HepG2 (cell line): Measurements from ENCODE around the gene PDLIM7. TPM values are rescaled to one million over a fixed set of nuclear protein-coding genes. Genes with fewer than 3 reads are reported as not detected.
A peak's percentile ranks its signal among the peaks of the same experiment; 100 is the strongest.

Experiments used
- E2F2 ChIP-seq: sonication (generic); formaldehyde crosslinking; IDR thresholded peaks from 2 replicates; pipeline ENCODE4 v1.4.0; 2020; ENCODE audit warnings: missing genetic modification reagents, borderline replicate concordance
- FOXA3 ChIP-seq: IDR thresholded peaks from 2 replicates; pipeline ENCODE4 v1.6.1; 2016; ENCODE audit warnings: missing genetic modification reagents, missing compliant biosample characterization
- KDM4B ChIP-seq: sonication (generic); formaldehyde crosslinking; IDR thresholded peaks from 2 replicates; pipeline ENCODE4 v1.4.0; 2020; ENCODE audit warnings: missing genetic modification reagents
- KDM5A ChIP-seq: fragments of 200-600 bp; sonication (generic); IDR thresholded peaks from 2 replicates; pipeline ENCODE4 v1.7.0; 2018; ENCODE audit warnings: antibody characterized with exemption, mild to moderate bottlenecking, low read length, borderline replicate concordance
- PHF8 ChIP-seq: sonication (generic); formaldehyde crosslinking; IDR thresholded peaks from 2 replicates; pipeline ENCODE4 v1.5.0; 2020; ENCODE audit warnings: missing genetic modification reagents
- RNF2 ChIP-seq: fragments of 450-650 bp; conservative IDR thresholded peaks from 2 replicates; pipeline ENCODE4 v1.6.1; 2016; ENCODE audit warnings: low read depth
- SOX13 ChIP-seq, 3 experiments: fragments of 450-650 bp in 1 of 3; sonication (generic) in 1 of 3; formaldehyde crosslinking in 1 of 3; IDR thresholded peaks in 2 of 3; conservative IDR thresholded peaks in 1 of 3; 2 replicates each; pipeline versions ENCODE4 v1.5.0 to v1.6.1; 2016 to 2020; ENCODE audit warnings: antibody characterized with exemption in 1 of 3, mild to moderate bottlenecking in 1 of 3, missing compliant biosample characterization in 1 of 3, missing genetic modification reagents in 1 of 3, moderate library complexity in 1 of 3
- TBX2 ChIP-seq: sonication (generic); formaldehyde crosslinking; IDR thresholded peaks from 2 replicates; pipeline ENCODE4 v1.5.0; 2020; ENCODE audit warnings: missing genetic modification reagents, mild to moderate bottlenecking, borderline replicate concordance
- ZHX2 ChIP-seq, 2 experiments: sonication (generic) in 1 of 2; formaldehyde crosslinking in 1 of 2; IDR thresholded peaks; 2 replicates each; pipeline versions ENCODE4 v1.6.1 to v1.9.0; 2014 to 2022; ENCODE audit warnings: antibody characterized with exemption in 1 of 2, borderline replicate concordance in 1 of 2, inconsistent platforms in 1 of 2, low read depth in 1 of 2, missing genetic modification reagents in 1 of 2
- ZKSCAN8 ChIP-seq: IDR thresholded peaks from 2 replicates; pipeline ENCODE4 v1.6.1; 2016; ENCODE audit warnings: borderline replicate concordance, missing genetic modification reagents, missing compliant biosample characterization
- ZNF557 ChIP-seq: sonication (generic); formaldehyde crosslinking; IDR thresholded peaks from 2 replicates; pipeline ENCODE4 v1.4.0; 2020; ENCODE audit warnings: missing genetic modification reagents
- ZNF598 ChIP-seq: sonication (generic); formaldehyde crosslinking; IDR thresholded peaks from 2 replicates; pipeline ENCODE4 v1.5.1; 2020; ENCODE audit warnings: mild to moderate bottlenecking, missing genetic modification reagents, borderline replicate concordance
- ZNF629 ChIP-seq: sonication (generic); formaldehyde crosslinking; conservative IDR thresholded peaks from 2 replicates; pipeline ENCODE4 v1.5.0; 2020; ENCODE audit warnings: missing genetic modification reagents
- ZNF703 ChIP-seq: sonication (generic); formaldehyde crosslinking; IDR thresholded peaks from 2 replicates; pipeline ENCODE4 v1.5.1; 2020; ENCODE audit warnings: missing genetic modification reagents, mild to moderate bottlenecking, moderate library complexity, borderline replicate concordance
- ZNF816 ChIP-seq: sonication (generic); formaldehyde crosslinking; IDR thresholded peaks from 2 replicates; pipeline ENCODE4 v1.8.0; 2022; ENCODE audit warnings: missing genetic modification reagents, mild to moderate bottlenecking, borderline replicate concordance
- ZSCAN5A ChIP-seq: sonication (generic); formaldehyde crosslinking; IDR thresholded peaks from 2 replicates; pipeline ENCODE4 v1.8.0; 2022; ENCODE audit warnings: mild to moderate bottlenecking, missing genetic modification reagents, borderline replicate concordance
- polyA plus RNA-seq, 8 experiments: library from polyadenylated mRNA; depleted of rRNA in 3 of 8; stranded (reverse) in 7 of 8; unstranded in 1 of 8; fragments of >200 nt; fragmentation: Illumina TruSeq in 4 of 8; extraction: Trizol in 4 of 8; gene quantifications; 2 replicates each; pipeline versions ENCODE4 v1.2.1 to v1.2.3, GENCODE V29; 2011 to 2016; ENCODE audit warnings: low read depth in 4 of 8, missing spikeins in 1 of 8, mixed read lengths in 1 of 8; ENCODE audit not compliant: insufficient read depth in 1 of 8
- total RNA-seq, 5 experiments: library from RNA; depleted of rRNA; stranded (reverse); fragments of >200 nt; fragmentation: Illumina TruSeq; extraction: Trizol; gene quantifications; 2 replicates each; pipeline ENCODE4 v1.2.3, GENCODE V29; 2016; ENCODE audit warnings: low read depth in 1 of 5
- TF ChIP-seq, protein P1 (sequence below): sonication (generic); formaldehyde crosslinking; IDR thresholded peaks from 2 replicates; pipeline ENCODE4 v1.4.0; 2020; ENCODE audit warnings: mild to moderate bottlenecking, missing genetic modification reagents

The PDLIM7 gene
- total and polyA plus RNA-seq, 2 of the 13 experiments (the other 11 are each of a cell fraction or from before 2014, with no cell fraction given), result 21.1 to 31.3 TPM

- TF ChIP-seq, protein P1, sequence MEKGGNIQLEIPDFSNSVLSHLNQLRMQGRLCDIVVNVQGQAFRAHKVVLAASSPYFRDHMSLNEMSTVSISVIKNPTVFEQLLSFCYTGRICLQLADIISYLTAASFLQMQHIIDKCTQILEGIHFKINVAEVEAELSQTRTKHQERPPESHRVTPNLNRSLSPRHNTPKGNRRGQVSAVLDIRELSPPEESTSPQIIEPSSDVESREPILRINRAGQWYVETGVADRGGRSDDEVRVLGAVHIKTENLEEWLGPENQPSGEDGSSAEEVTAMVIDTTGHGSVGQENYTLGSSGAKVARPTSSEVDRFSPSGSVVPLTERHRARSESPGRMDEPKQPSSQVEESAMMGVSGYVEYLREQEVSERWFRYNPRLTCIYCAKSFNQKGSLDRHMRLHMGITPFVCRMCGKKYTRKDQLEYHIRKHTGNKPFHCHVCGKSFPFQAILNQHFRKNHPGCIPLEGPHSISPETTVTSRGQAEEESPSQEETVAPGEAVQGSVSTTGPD (CRISPR knock-in tag), result peak; percentile 73; the same call in 1 of the 2 replicates
- TF ChIP-seq ZNF557 (CRISPR knock-in tag) (0 out of 2 replicates have a peak, but pooled peaks have one; percentile 79), ZNF703 (CRISPR knock-in tag) (no peak), FOXA3 (peak; percentile 57; the same call in 1 of the 2 replicates), ZKSCAN8 (CRISPR knock-in tag) (0 out of 2 replicates have a peak, but pooled peaks have one; percentile 51), KDM4B (CRISPR knock-in tag) (no peak), E2F2 (CRISPR knock-in tag) (no peak), RNF2 (0 out of 2 replicates have a peak, but pooled peaks have one; percentile 25), KDM5A (no peak), PHF8 (peak; percentile 55; the same call in 1 of the 2 replicates), ZSCAN5A (CRISPR knock-in tag) (no peak), ZHX2 (IDR thresholded peaks at IDR 0.05; ENCODE audit: low read depth) (peak; percentile 42; the same call in 1 of the 2 replicates), ZHX2 (CRISPR knock-in tag; IDR thresholded peaks at IDR 0.05; ENCODE audit: borderline replicate concordance) (no peak), ZNF816 (no peak), SOX13 (IDR thresholded peaks at IDR 0.05) (peak; percentile 81), SOX13 (CRISPR knock-in tag; conservative IDR thresholded peaks at IDR 0.05 in 1 of 2, IDR thresholded peaks at IDR 0.05 in 1 of 2) (peak in 1 of 2 experiments; percentile 92; a peak in 2 of 4 replicates), ZNF598 (CRISPR knock-in tag) (no peak), ZNF629 (CRISPR knock-in tag) (no peak), TBX2 (CRISPR knock-in tag) (peak; percentile 62; the same call in 1 of the 2 replicates)
Measured at GRCh38 chr5:177447611-177448243, 49.7 kb downstream of the PDLIM7 start (continued).
